K562 (cell line): ENCODE data around the gene TBXAS1. TPM values are rescaled to one million over a fixed set of nuclear protein-coding genes. Genes with fewer than 3 reads are reported as not detected.

Experiments used
- ATAC-seq: fragments of 200-7000 bp; cut with Tn5 transposase; 3 replicates; pipeline ENCODE4 v1.9.1; 2020; ENCODE audit warnings: moderate library complexity
- BruUV-seq: library from RNA; stranded (reverse); fragments of 400-500 nt; replicated peaks from 2 replicates; lab custom pipeline; 2021; lab: Mats Ljungman, UMichigan
- CTCF ChIA-PET: fragments of 300-600 bp; formaldehyde crosslinking; extraction: SDS; loops from one replicate; lab custom pipeline; 2021; ENCODE audit warnings: low intra/inter-chr PET ratio; lab: Yijun Ruan, JAX
- POLR2A ChIA-PET: fragments of 300-600, 350-650 bp; sonication (Branson Sonifier 250); formaldehyde crosslinking; extraction: SDS; loops from one replicate; lab custom pipeline; 2021; ENCODE audit warnings: antibody characterized with exemption, inconsistent platforms; lab: Yijun Ruan, JAX
- DNase-seq, 4 experiments: peaks; one replicate each; pipeline versions ENCODE4 v3.0.0 to v3.0.0-alpha.2; 2011 to 2018; ENCODE audit warnings: low spot score in 3 of 4, mixed read lengths in 3 of 4; ENCODE audit errors: extremely low read depth in 1 of 4
- FAIRE-seq: peaks from 2 replicates; lab custom pipeline; 2011; peaks lifted over from hg19 to GRCh38; lab: Jason Lieb, UNC
- H2AFZ ChIP-seq: 2 replicates; pipeline ENCODE4 v1.6.0; 2011; ENCODE audit warnings: low read depth, low read length, control low read depth, inconsistent platforms
- H3K27ac ChIP-seq: fragments of 200-600 bp; 3 replicates; pipeline ENCODE4 v1.8.0; 2011; ENCODE audit warnings: low read depth, mild to moderate bottlenecking, control low read depth, inconsistent platforms, low read length, moderate library complexity, mixed read lengths; ENCODE audit errors: extremely low read depth
- H3K27me3 ChIP-seq, 2 experiments: fragments of 300-600 bp in 1 of 2; 2 replicates in 1 of 2; 3 replicates in 1 of 2; pipeline versions ENCODE4 v1.6.0 to v1.8.0; 2011; ENCODE audit warnings: inconsistent platforms in 2 of 2, low read length in 2 of 2, mild to moderate bottlenecking in 1 of 2, mixed read lengths in 1 of 2, moderate library complexity in 1 of 2; ENCODE audit not compliant: control insufficient read depth in 2 of 2, insufficient read depth in 2 of 2
- H3K36me3 ChIP-seq: fragments of 300-600 bp; 3 replicates; pipeline ENCODE4 v1.8.0; 2011; ENCODE audit warnings: mild to moderate bottlenecking, low read length, inconsistent platforms; ENCODE audit not compliant: control insufficient read depth, insufficient read depth
- H3K4me1 ChIP-seq, 2 experiments: fragments of 200-600 bp in 1 of 2; replicated peaks in 1 of 2; 2 replicates in 1 of 2; 3 replicates in 1 of 2; pipeline versions ENCODE4 v1.5.1 to v1.8.0; 2011; ENCODE audit warnings: inconsistent platforms in 2 of 2, low read length in 2 of 2, mild to moderate bottlenecking in 1 of 2, mixed read lengths in 1 of 2, moderate library complexity in 1 of 2; ENCODE audit not compliant: control insufficient read depth in 2 of 2, insufficient read depth in 2 of 2
- H3K4me2 ChIP-seq: 2 replicates; pipeline ENCODE4 v1.6.1; 2011; ENCODE audit warnings: low read length, control low read depth, inconsistent platforms, mixed read lengths; ENCODE audit not compliant: insufficient read depth
- H3K4me3 ChIP-seq: fragments of 200-600 bp; sonication (generic), shearing (Covaris generic); 2 replicates; pipeline ENCODE4 v1.5.1; 2016; ENCODE audit warnings: control low read depth, inconsistent platforms
- H3K79me2 ChIP-seq: fragments of 200-600 bp; 3 replicates; pipeline ENCODE4 v1.8.0; 2011; ENCODE audit warnings: low read length, inconsistent platforms; ENCODE audit not compliant: control insufficient read depth, insufficient read depth
- H3K9ac ChIP-seq, 2 experiments: 2 replicates each; pipeline versions ENCODE4 v1.6.0 to v1.6.1; 2011; ENCODE audit warnings: low read depth in 2 of 2, low read length in 2 of 2, control low read depth in 1 of 2, inconsistent platforms in 1 of 2, mild to moderate bottlenecking in 1 of 2, mixed read lengths in 1 of 2; ENCODE audit not compliant: insufficient read depth in 1 of 2
- H3K9me1 ChIP-seq: one replicate; pipeline ENCODE4 v1.6.0; 2011; ENCODE audit warnings: inconsistent platforms, mild to moderate bottlenecking, low read length, moderate library complexity; ENCODE audit not compliant: control insufficient read depth, insufficient read depth
- H3K9me3 ChIP-seq: replicated peaks from 2 replicates; pipeline ENCODE4 v1.5.1; 2011; ENCODE audit warnings: low read depth, low read length, inconsistent platforms; ENCODE audit not compliant: control insufficient read depth, insufficient read depth
- H4K20me1 ChIP-seq: replicated peaks from 2 replicates; pipeline ENCODE4 v1.6.1; 2011; ENCODE audit warnings: low read length, inconsistent platforms, mixed read lengths; ENCODE audit not compliant: control insufficient read depth, insufficient read depth
- ARNT ChIP-seq, 2 experiments: fragments of 450-650 bp; IDR thresholded peaks; 2 replicates each; pipeline ENCODE4 v1.6.1; 2016; ENCODE audit warnings: mild to moderate bottlenecking in 1 of 2
- MYNN ChIP-seq, 2 experiments: sonication (generic); formaldehyde crosslinking in 1 of 2; IDR thresholded peaks; 2 replicates each; pipeline versions ENCODE4 v1.5.0 to v1.6.1; 2016 to 2020; ENCODE audit warnings: antibody characterized with exemption in 1 of 2, missing genetic modification reagents in 1 of 2
- NR2C1 ChIP-seq, 2 experiments: fragments of 450-650 bp; IDR thresholded peaks; 2 replicates each; pipeline ENCODE4 v1.6.1; 2017; ENCODE audit warnings: mild to moderate bottlenecking in 2 of 2, antibody characterized with exemption in 1 of 2, inconsistent platforms in 1 of 2, missing compliant biosample characterization in 1 of 2, missing genetic modification characterization in 1 of 2
- RNF219 ChIP-seq: fragments of 250-450 bp; sonication (Bioruptor Pico); IDR thresholded peaks from 2 replicates; pipeline ENCODE4 v1.5.0; 2022; ENCODE audit warnings: mild to moderate bottlenecking
- SP2 ChIP-seq: IDR thresholded peaks from 2 replicates; pipeline ENCODE4 v1.6.1; 2011; ENCODE audit warnings: mild to moderate bottlenecking, low read depth, low read length, moderate library complexity; ENCODE audit not compliant: poor library complexity, severe bottlenecking; ENCODE audit errors: extremely low read depth
- ZBTB1 ChIP-seq: sonication (generic); formaldehyde crosslinking; IDR thresholded peaks from 2 replicates; pipeline ENCODE4 v1.8.1; 2023; ENCODE audit warnings: missing genetic modification reagents, low read depth, mild to moderate bottlenecking, borderline replicate concordance
- ZFP1 ChIP-seq: fragments of 450-650 bp; formaldehyde crosslinking; IDR thresholded peaks from 2 replicates; pipeline ENCODE4 v1.4.0; 2020; ENCODE audit warnings: mild to moderate bottlenecking, mixed read lengths
- ZNF277 ChIP-seq: fragments of 250-450 bp; sonication (Bioruptor Pico); IDR thresholded peaks from 2 replicates; pipeline ENCODE4 v1.8.0; 2022; ENCODE audit warnings: inconsistent platforms, mild to moderate bottlenecking, moderate library complexity, borderline replicate concordance
- ZNF561 ChIP-seq: fragments of 450-650 bp; formaldehyde crosslinking; conservative IDR thresholded peaks from 2 replicates; pipeline ENCODE4 v1.4.0; 2020; ENCODE audit warnings: mild to moderate bottlenecking, moderate library complexity
- ZNF609 ChIP-seq: sonication (generic); formaldehyde crosslinking; IDR thresholded peaks from 2 replicates; pipeline ENCODE4 v1.8.1; 2023; ENCODE audit warnings: missing genetic modification reagents, mild to moderate bottlenecking, borderline replicate concordance
- ZNF695 ChIP-seq: fragments of 450-650 bp; formaldehyde crosslinking; IDR thresholded peaks from 2 replicates; pipeline ENCODE4 v1.4.0; 2020; ENCODE audit warnings: mild to moderate bottlenecking, moderate library complexity
- WGBS: fragments of 100-300 bp; shearing (Covaris generic); methylation state at CpG from one replicate; pipeline ENCODE4 v1.1.6; 2016; ENCODE audit warnings: low coverage, mixed read lengths; ENCODE audit not compliant: insufficient coverage; ENCODE audit errors: missing lambda C conversion rate; 5-methylcytosine and 5-hydroxymethylcytosine counted together
- in situ Hi-C: fragments of 300-500 bp; cut with MboI; formaldehyde crosslinking; loops from 4 replicates; pipeline ENCODE4 v1.15.0; 2018; ENCODE audit warnings: inconsistent platforms, mixed read lengths
- intact Hi-C: fragments of 100-400 bp; cut with micrococcal nuclease; formaldehyde crosslinking; loops from 2 replicates; pipeline ENCODE4 v1.14.2; 2022
- polyA plus RNA-seq, 8 experiments: library from polyadenylated mRNA; depleted of rRNA in 4 of 8; stranded (reverse) in 5 of 8; unstranded in 3 of 8; fragments of >200 nt; fragmentation: Nextera tagmentation in 2 of 8; fragmentation: Illumina TruSeq in 1 of 8; extraction: Ambion mirVana in 2 of 8; extraction: Trizol in 1 of 8; gene quantifications; 2 replicates each; pipeline versions ENCODE4 v1.2.1 to v1.2.3, GENCODE V29; 2011 to 2014; ENCODE audit warnings: inconsistent platforms in 1 of 8, missing spikeins in 1 of 8
- total RNA-seq, 7 experiments: library from RNA; depleted of rRNA in 6 of 7; stranded (reverse); fragments of >200 nt in 6 of 7; fragmentation: Illumina TruSeq in 2 of 7; extraction: Trizol in 2 of 7; gene quantifications; 2 replicates each; pipeline versions ENCODE4 v1.2.1 to v1.2.3, GENCODE V29; 2011 to 2021; ENCODE audit warnings: low replicate concordance in 1 of 7

The TBXAS1 gene
- total and polyA plus RNA-seq, 9 of the 15 experiments (the other 6 are each of a cell fraction or from before 2014, with no cell fraction given), result 1.1 to 8.3 (median 1.9) TPM

GRCh38 chr7:139987691-139988516 is 158.8 kb downstream of the TBXAS1 start:
- Histone ChIP-seq H3K9me3 (no peaks in the 10 kb centered on the region), H3K79me2 (no peaks in the 10 kb centered on the region), H2AFZ (peak overlapping the region; percentile 26), H3K9ac (no peak overlapping the region), H3K4me3 (no peak overlapping the region), H3K4me2 (no peak overlapping the region), H3K27ac (no peak overlapping the region), H3K27me3 (peaks cover 2 to 26% of the 10 kb centered on the region in 2 experiments; a peak in 3 of 5 replicates), H3K4me1 (peaks cover 0 to 8% of the 10 kb centered on the region in 2 experiments; a peak in 3 of 5 replicates), H3K36me3 (no peaks in the 10 kb centered on the region), H4K20me1 (no peaks in the 10 kb centered on the region), H3K9me1 (no peaks in the 10 kb centered on the region)
- WGBS, result 57% methylated on average over 13 of the region's 13 CpGs
- DNase-seq, result no peak
- in situ Hi-C loops (no loop called here), intact Hi-C loops (loop anchor here (5.0 kb wide), 1 partner anchor 211 kb away; the partner anchor contains the start of gene HIPK2)
- no peak for ATAC-seq
- no TSS peak for BruUV-seq
- ChIA-PET POLR2A (interaction anchor here (0.6 to 4.2 kb wide), 5 partner anchors 10 to 1265 kb away, joined by 3 to 26 read pairs (median 4); no protein-coding TSS in a partner anchor), CTCF (no interaction called here)
- FAIRE-seq, result no peak
- TF ChIP-seq ZNF277 (CRISPR knock-in tag) (no peak), SP2 (peak; percentile 21), ZFP1 (CRISPR knock-in tag) (no peak), ZBTB1 (CRISPR knock-in tag) (no peak), ARNT (IDR thresholded peaks at IDR 0.05) (no peak), ZNF695 (CRISPR knock-in tag) (no peak), ZNF561 (CRISPR knock-in tag) (no peak), ZNF609 (CRISPR knock-in tag) (no peak), RNF219 (no peak), MYNN (IDR thresholded peaks at IDR 0.05) (no peak), MYNN (CRISPR knock-in tag; IDR thresholded peaks at IDR 0.05) (no peak), NR2C1 (IDR thresholded peaks at IDR 0.05) (no peak), NR2C1 (tag; IDR thresholded peaks at IDR 0.05) (no peak)
